Suppressor macrophage (primary cell): ENCODE data around the gene ARL8B.

Experiments used
- DNase-seq, 4 experiments: peaks; one replicate each; pipeline ENCODE4 v3.0.0-alpha.2; 2020 to 2022

ARL8B gene

DNA sequence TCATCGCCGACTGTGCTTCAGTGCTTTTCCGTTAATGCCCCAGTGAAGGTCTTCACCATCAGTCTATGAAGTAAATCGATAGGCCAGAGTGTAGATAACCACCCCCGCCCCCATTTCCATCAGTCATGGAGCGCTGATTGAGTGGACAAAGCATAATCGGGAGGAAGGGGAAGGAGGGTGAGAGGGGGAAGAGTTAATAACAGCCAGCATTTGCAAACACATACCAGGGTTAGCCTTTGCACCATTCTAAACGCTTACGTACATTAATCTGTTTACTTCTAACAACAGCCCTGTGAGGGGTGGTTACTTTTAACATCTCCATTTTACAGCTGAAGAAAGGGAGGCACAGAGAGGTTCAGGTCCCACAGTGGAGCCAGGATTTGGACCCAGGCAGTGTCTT is 92.3 kb downstream of the ARL8B start:
- DNase-seq, result no peak

GRCh38 chr3:5217824-5218595 is 95.9 kb downstream of the ARL8B start:
- DNase-seq, result no peak

- no peak for DNase-seq
These were observed 96.7 kb downstream of the ARL8B start for GRCh38 chr3:5218815-5219214.

DNA sequence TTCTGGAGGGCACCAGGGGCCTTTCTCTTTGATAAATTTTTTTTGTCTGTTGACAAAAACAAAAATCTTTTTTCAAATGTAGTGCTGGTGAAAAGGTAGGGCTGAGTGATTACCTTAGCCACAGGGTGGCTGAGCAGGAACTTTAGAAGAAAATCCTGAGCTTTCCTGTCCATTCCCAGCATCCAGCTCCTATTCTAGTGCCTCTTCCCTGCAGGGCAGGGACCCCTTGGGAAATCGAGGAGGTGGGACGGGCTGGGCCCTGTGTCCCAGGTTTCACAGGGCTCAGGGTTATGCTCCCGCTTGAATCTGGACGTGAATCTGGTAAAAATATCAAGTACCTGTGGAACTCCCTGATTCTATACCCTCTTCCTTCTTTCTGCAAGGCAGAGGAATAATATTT is 97.1 kb downstream of the ARL8B start:
- DNase-seq, result no peak

DNA sequence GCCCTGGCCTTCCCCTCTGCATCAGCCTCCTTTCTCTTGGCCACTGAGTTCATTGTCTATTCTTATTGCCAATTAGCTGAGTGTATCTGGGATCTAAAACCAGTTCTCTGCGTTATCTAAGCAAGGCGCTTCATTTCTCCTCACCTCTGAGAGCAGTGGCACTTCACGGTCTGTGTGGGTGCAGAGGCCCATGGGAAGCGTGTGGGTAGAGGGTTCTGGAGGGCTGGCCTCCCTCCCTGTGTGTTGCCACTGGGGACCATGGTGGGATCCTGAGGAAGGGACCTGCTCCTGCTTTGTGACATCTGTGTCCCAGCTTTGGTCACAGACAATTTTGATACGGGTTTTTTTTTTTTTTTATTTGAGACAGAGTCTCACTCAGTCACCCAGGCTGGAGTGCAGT is 98.1 kb downstream of the ARL8B start:
- no peak for DNase-seq

GRCh38 chr3:5220667-5221431 is 98.8 kb downstream of the ARL8B start:
- DNase-seq, result no peak

DNA sequence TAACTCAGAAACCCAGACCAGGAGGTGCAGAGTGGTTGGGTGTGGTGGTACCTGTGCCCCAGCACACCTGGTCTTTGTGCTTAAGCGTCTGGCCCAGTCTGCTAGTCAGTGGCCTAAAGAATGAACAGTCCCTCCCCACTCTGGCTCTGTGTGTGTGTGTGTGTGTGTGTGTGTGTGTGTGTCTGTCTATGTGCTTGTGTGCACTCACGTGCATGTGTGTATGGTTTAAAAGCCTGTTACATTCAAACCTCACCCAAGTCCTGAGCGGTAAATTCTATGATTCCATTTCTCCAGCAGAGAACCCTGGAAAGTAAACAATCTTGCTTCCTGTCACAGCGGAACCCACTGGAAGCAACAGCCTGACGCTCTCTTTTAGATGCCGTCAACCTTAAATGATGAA is 99.6 kb downstream of the ARL8B start:
- DNase-seq, result no peak

DNA sequence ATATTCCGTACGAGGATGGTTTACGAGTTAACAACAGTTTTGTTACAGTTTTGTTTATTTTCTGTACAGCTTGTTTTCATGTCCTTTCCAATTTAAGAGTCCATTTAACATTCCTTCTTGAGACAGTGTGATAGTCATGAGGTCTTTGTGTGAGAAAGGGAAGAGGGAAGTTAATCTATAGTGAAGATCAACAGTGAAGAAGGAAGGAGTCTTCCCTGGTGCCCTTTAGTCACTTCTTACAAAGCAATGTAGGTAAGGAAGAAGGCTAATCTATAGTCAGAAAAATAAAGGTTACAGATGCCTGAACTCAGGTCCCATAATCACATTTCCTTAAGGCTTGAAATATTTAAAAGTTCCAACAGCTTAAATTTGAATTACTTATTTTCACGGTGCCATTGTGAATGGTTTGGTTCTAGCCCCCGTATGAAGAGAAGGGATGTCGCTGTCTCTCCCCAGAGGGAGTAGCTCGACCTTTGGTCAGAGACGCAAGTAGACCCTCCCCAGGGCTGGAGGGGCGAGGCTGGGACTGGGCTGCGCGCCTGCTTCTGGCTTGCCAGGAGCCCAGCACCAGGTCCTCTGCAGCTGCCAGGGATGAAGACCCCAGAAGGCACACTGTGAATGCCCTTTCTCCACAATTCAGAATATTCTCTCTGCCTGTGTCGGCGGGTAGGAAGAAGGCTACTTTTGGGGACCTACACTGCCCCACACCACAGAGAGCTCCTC is 100.4 kb downstream of the ARL8B start:
- DNase-seq, result peak in 1 of 4 experiments; percentile 38

GRCh38 chr3:5226783-5227182 is 104.7 kb downstream of the ARL8B start:
- DNase-seq, result peak in 2 of 4 experiments; percentile 43 to 59

DNA sequence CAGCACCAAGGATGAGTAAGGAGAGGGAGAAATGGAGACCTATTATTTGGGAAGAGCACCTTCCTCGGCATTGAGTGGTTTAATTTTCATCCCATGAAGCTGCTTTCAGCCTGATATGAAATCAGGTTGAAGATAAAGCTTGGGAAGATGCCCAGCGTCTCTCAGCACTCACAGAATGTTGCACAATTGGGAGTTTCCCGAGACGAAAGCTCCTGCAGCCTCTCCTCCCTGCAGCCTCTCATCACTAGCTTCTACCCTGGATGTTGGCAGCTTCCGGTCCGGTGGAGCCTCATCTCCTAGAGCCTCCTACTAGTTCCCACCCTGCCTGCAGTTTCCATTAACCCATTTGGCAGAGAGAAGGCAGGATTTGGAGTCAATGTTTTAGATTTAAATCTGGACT is 105.7 kb downstream of the ARL8B start:
- DNase-seq, result no peak

DNA sequence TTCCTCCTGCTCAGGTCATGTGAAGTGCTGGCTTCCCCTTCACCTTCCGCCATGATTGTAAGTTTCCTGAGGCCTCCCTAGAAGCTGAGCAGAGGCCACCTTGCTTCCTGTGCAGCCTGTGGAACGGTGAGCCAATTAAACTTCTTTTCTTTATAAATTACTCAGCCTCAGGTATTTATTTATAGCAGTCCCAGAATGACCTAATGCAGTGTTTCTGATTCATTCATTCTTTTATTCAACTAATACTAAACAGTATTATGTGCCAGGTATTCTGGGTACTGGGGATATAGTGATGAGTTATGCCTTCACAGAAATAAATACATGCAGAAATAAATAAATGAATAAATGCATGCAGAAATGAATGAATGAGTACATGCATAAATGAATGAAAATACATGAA is 107.3 kb downstream of the ARL8B start:
- DNase-seq, result no peak
